MM.1S (cell line): ENCODE results near the gene ARF6.

Experiments used
- DNase-seq: peaks from one replicate; pipeline ENCODE4 v3.0.0-alpha.2; 2015
- H2AFZ ChIP-seq: fragments of 300-600 bp; sonication (generic); 2 replicates; pipeline ENCODE4 v1.6.0; 2016; ENCODE audit warnings: antibody characterized with exemption, low read length
- H3F3A ChIP-seq: fragments of 300-600 bp; sonication (generic); 2 replicates; pipeline ENCODE4 v1.6.1; 2016; ENCODE audit warnings: mild to moderate bottlenecking, antibody characterized with exemption, low read length, moderate library complexity, mixed read lengths; ENCODE audit not compliant: insufficient read depth
- H3K27ac ChIP-seq: fragments of 300-600 bp; sonication (generic); 2 replicates; pipeline ENCODE4 v1.5.1; 2016; ENCODE audit warnings: mild to moderate bottlenecking, low read length
- H3K27me3 ChIP-seq: fragments of 300-600 bp; sonication (generic); replicated peaks from 2 replicates; pipeline ENCODE4 v1.6.0; 2016; ENCODE audit warnings: low read length; ENCODE audit not compliant: insufficient read depth
- H3K36me3 ChIP-seq: fragments of 300-600 bp; sonication (generic); replicated peaks from 2 replicates; pipeline ENCODE4 v1.6.1; 2016; ENCODE audit warnings: mild to moderate bottlenecking, low read length, mixed read lengths; ENCODE audit not compliant: insufficient read depth
- H3K4me1 ChIP-seq: fragments of 300-600 bp; sonication (generic); 2 replicates; pipeline ENCODE4 v1.6.1; 2016; ENCODE audit warnings: low read length, mixed read lengths
- H3K4me2 ChIP-seq: fragments of 300-600 bp; sonication (generic); 2 replicates; pipeline ENCODE4 v1.6.0; 2016; ENCODE audit warnings: low read depth, low read length
- H3K4me3 ChIP-seq: fragments of 300-600 bp; sonication (generic); 2 replicates; pipeline ENCODE4 v1.5.1; 2016; ENCODE audit warnings: low read length, mixed read lengths
- H3K79me2 ChIP-seq: fragments of 300-600 bp; sonication (generic); 2 replicates; pipeline ENCODE4 v1.6.1; 2016; ENCODE audit warnings: mixed run types, low read length, mixed read lengths
- H3K9ac ChIP-seq: fragments of 300-600 bp; sonication (generic); 2 replicates; pipeline ENCODE4 v1.6.1; 2016; ENCODE audit warnings: low read length, mixed read lengths
- H3K9me2 ChIP-seq: fragments of 300-600 bp; sonication (generic); replicated peaks from 2 replicates; pipeline ENCODE4 v1.6.1; 2016; ENCODE audit warnings: mild to moderate bottlenecking, low read length, mixed read lengths; ENCODE audit not compliant: insufficient read depth
- H3K9me3 ChIP-seq: fragments of 300-600 bp; sonication (generic); replicated peaks from 2 replicates; pipeline ENCODE4 v1.6.1; 2016; ENCODE audit warnings: mild to moderate bottlenecking, low read length, mixed read lengths; ENCODE audit not compliant: insufficient read depth
- H4K20me1 ChIP-seq: fragments of 300-600 bp; sonication (generic); 2 replicates; pipeline ENCODE4 v1.6.1; 2016; ENCODE audit warnings: mild to moderate bottlenecking, low read length, moderate library complexity, mixed read lengths; ENCODE audit not compliant: insufficient read depth
- EZH2 ChIP-seq: fragments of 300-600 bp; sonication (generic); optimal IDR thresholded peaks from 2 replicates; pipeline ENCODE3; 2017; ENCODE audit warnings: low read depth, mild to moderate bottlenecking, antibody characterized with exemption, low read length, mixed read lengths
- EZH2phosphoT487 ChIP-seq: fragments of 300-600 bp; sonication (generic); IDR thresholded peaks from 2 replicates; pipeline ENCODE4 v1.6.1; 2018; ENCODE audit warnings: antibody characterized with exemption, low read length
- TF ChIP-seq, protein P1 (sequence below): fragments of 300-600 bp; sonication (generic); IDR thresholded peaks from 2 replicates; pipeline ENCODE4 v1.5.1; 2016; ENCODE audit warnings: antibody characterized with exemption, low read length, mixed read lengths

Gene ARF6

DNA sequence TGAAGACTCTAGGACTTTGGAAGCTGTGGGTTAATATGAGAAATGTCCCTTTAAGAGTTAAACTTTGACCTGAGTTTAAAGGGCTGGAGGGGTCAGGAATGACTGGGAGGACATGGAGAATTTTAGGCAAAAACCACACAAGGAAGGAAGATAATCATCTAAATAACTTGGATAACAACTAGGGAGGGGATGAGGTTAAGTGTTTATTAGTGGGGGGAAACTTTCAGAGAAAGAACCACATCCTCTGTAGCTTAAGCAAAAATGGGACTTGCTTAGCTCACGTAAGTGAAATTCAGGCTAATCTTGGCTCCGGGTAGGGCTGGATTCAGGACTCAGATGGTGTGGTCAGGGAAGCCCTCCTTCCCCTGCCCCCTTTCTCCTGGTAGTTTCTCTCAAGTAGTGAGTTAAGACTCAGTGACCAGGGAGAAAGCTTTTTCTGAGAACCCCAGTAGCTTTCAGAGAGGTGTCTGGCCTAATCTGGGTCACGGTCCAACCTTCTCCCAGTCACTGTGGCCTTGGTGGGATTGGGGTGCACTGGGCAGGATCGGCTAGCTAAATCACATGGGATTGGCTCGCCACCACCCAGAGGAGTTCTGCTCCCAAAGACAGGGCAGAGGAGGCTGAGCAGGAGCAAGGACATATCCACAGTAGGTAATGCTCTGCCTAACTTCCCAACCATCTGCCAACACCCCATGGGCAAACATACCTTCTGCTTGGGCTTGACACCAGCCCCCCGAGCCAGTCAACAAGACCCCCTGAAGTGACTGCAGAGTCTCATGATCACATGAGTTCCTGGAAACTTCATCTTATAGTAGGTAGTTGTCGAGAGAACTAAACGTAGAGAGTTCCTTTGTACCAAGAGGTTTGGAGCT, 52.8 kb downstream of the ARF6 start:
- no peak overlapping the region for H3K4me2 ChIP-seq
- no peak overlapping the region for H2AFZ ChIP-seq
- no peak overlapping the region for H3K4me3 ChIP-seq
- no peaks in the 10 kb centered on the region for H4K20me1 ChIP-seq
- no peak overlapping the region for H3K9ac ChIP-seq
- DNase-seq, result no peak
- no peaks in the 10 kb centered on the region for H3K27me3 ChIP-seq
- H3K4me1 ChIP-seq, result 0 out of 2 replicates have a peak, but pooled peaks cover 7% of the 10 kb centered on the region
- H3F3A ChIP-seq, result no peaks in the 10 kb centered on the region
- no peaks in the 10 kb centered on the region for H3K9me2 ChIP-seq
- H3K36me3 ChIP-seq, result no peaks in the 10 kb centered on the region
- TF ChIP-seq, protein P1, sequence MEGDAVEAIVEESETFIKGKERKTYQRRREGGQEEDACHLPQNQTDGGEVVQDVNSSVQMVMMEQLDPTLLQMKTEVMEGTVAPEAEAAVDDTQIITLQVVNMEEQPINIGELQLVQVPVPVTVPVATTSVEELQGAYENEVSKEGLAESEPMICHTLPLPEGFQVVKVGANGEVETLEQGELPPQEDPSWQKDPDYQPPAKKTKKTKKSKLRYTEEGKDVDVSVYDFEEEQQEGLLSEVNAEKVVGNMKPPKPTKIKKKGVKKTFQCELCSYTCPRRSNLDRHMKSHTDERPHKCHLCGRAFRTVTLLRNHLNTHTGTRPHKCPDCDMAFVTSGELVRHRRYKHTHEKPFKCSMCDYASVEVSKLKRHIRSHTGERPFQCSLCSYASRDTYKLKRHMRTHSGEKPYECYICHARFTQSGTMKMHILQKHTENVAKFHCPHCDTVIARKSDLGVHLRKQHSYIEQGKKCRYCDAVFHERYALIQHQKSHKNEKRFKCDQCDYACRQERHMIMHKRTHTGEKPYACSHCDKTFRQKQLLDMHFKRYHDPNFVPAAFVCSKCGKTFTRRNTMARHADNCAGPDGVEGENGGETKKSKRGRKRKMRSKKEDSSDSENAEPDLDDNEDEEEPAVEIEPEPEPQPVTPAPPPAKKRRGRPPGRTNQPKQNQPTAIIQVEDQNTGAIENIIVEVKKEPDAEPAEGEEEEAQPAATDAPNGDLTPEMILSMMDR, result no peak
- no peak for TF ChIP-seq EZH2
- no peak for TF ChIP-seq EZH2phosphoT487
- H3K79me2 ChIP-seq, result no peaks in the 10 kb centered on the region
- H3K9me3 ChIP-seq, result no peaks in the 10 kb centered on the region
- H3K27ac ChIP-seq, result no peak overlapping the region
